Keratinocyte (primary cell): Measurements from ENCODE around the gene DGKD.

Source experiments
- CTCF ChIP-seq, 3 experiments: IDR thresholded peaks in 1 of 3; conservative IDR thresholded peaks in 1 of 3; optimal IDR thresholded peaks in 1 of 3; 2 replicates in 2 of 3; 3 replicates in 1 of 3; pipeline versions ENCODE3 to v1.5.1; 2011; ENCODE audit warnings: low read length in 3 of 3, mild to moderate bottlenecking in 3 of 3, moderate library complexity in 2 of 3, control low read depth in 1 of 3, inconsistent platforms in 1 of 3; ENCODE audit not compliant: insufficient read depth in 2 of 3; ENCODE audit errors: extremely low read depth in 1 of 3
- EZH2 ChIP-seq: IDR thresholded peaks from one replicate; pipeline ENCODE4 v1.6.1; 2012; ENCODE audit warnings: inconsistent platforms, mild to moderate bottlenecking, low read length, moderate library complexity

DNA sequence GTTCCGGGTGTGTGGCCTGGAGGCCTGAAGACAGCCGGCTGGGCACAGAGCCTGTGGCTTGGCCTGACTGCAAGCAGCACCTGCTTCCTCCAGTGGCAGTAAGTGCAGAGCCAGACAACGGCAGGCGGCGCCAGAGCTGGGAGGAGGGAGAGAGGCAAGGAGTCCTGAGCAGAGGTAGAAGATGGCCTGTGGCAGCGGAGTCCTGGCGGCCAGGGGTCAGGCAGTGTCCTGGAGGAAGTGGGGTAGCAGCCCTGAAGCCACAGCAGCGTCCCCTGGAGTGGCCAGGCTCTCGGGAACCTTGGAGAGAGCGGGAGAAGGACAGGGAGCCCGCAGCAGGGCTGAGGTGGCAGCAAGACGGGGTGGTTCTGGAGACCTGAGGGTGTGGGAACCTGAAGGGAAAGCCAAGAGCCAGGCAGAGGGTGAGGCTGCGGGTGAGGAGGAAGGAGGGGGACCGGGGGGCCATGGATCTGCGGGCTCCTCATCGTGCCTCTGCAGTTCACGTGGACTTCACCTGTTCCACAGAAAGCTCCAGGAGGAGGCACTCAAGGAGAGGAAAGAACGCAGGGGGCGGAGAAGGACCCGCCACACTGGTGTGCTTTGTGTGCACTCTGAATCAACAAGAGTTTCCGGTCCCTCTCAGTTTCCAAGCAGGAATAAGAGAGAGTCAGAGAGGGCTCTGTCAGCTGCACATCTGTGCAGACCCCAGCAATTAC lies 126.4 kb downstream of the DGKD start:
- TF ChIP-seq EZH2 (no peak), CTCF (optimal IDR thresholded peaks at IDR 0.05 in 1 of 3, IDR thresholded peaks at IDR 0.05 in 1 of 3, conservative IDR thresholded peaks at IDR 0.05 in 1 of 3; ENCODE audit: extremely low read depth in 1 of 3, insufficient read depth in 2 of 3, low read length in 3 of 3) (peak; percentile 65 to 97 (median 85))
